Immature natural killer cell (primary cell): Measurements from ENCODE around the gene IL1A. TPM values are rescaled to one million over a fixed set of nuclear protein-coding genes. Genes with fewer than 3 reads are reported as not detected.

Experiments used
- DNase-seq, 3 donors: peaks; one replicate each; pipeline ENCODE4 v3.0.0; 2022; ENCODE audit warnings: mixed read lengths in 1 of 3
- H3K27ac Mint-ChIP-seq, 6 donors: one replicate each; pipeline ENCODE4 v1.8.0; 2020; ENCODE audit warnings: mixed read lengths in 6 of 6, mild to moderate bottlenecking in 5 of 6, inconsistent platforms in 4 of 6, moderate library complexity in 3 of 6
- H3K27me3 Mint-ChIP-seq, 3 donors: one replicate each; pipeline ENCODE4 v1.8.0; 2020 to 2021; ENCODE audit warnings: low read depth in 3 of 3, mild to moderate bottlenecking in 3 of 3, mixed read lengths in 3 of 3, moderate library complexity in 3 of 3, inconsistent platforms in 1 of 3
- H3K36me3 Mint-ChIP-seq, 3 donors: one replicate each; pipeline ENCODE4 v1.8.0; 2020; ENCODE audit warnings: mixed read lengths in 3 of 3, inconsistent platforms in 2 of 3, mild to moderate bottlenecking in 2 of 3
- H3K4me1 Mint-ChIP-seq, 2 donors: one replicate each; pipeline ENCODE4 v1.8.0; 2020; ENCODE audit warnings: inconsistent platforms in 2 of 2, mild to moderate bottlenecking in 2 of 2, mixed read lengths in 2 of 2, moderate library complexity in 1 of 2
- H3K4me3 Mint-ChIP-seq, 5 donors: one replicate each; pipeline ENCODE4 v1.8.0; 2020; ENCODE audit warnings: mild to moderate bottlenecking in 5 of 5, mixed read lengths in 5 of 5, inconsistent platforms in 3 of 5, moderate library complexity in 3 of 5
- H3K9me3 Mint-ChIP-seq, 6 donors: one replicate each; pipeline ENCODE4 v1.8.0; 2020; ENCODE audit warnings: mild to moderate bottlenecking in 6 of 6, mixed read lengths in 6 of 6, inconsistent platforms in 4 of 6, moderate library complexity in 3 of 6
- polyA plus RNA-seq, 3 donors: library from polyadenylated mRNA; unstranded; fragments of 300-500 nt; fragmentation: Illumina TruSeq; gene quantifications; one replicate each; pipeline ENCODE4 v1.2.3, GENCODE V29; 2021

Gene IL1A
- polyA plus RNA-seq, 3 donors from 2014 or later: not detected

- Mint-ChIP-seq H3K4me3 (no peak overlapping the region), H3K4me1 (peaks cover 14 to 21% of the 10 kb centered on the region in 2 donors), H3K9me3 (no peaks in the 10 kb centered on the region), H3K27me3 (peaks cover 0 to 1% (median 0%) of the 10 kb centered on the region in 3 donors), H3K27ac (peak overlapping the region in 5 of 6 donors; percentile 28 to 57 (median 42)), H3K36me3 (peaks cover 0 to 4% (median 0%) of the 10 kb centered on the region in 3 donors)
- DNase-seq: no peak
Observed at GRCh38 chr2:112793449-112793978, 9.2 kb upstream of the IL1A start.

- H3K36me3 Mint-ChIP-seq: peaks cover 0 to under 1% (median 0%) of the 10 kb centered on the region in 3 donors
- no peak overlapping the region for H3K27ac Mint-ChIP-seq
- H3K9me3 Mint-ChIP-seq: no peaks in the 10 kb centered on the region
- H3K4me3 Mint-ChIP-seq: no peak overlapping the region
- DNase-seq: no peak
- peaks cover 0 to 1% (median 0%) of the 10 kb centered on the region in 3 donors for H3K27me3 Mint-ChIP-seq
- peaks cover 14 to 21% of the 10 kb centered on the region in 2 donors for H3K4me1 Mint-ChIP-seq
Observed at GRCh38 chr2:112792419-112792818, 8.1 kb upstream of the IL1A start.

- Mint-ChIP-seq H3K9me3 (no peaks in the 10 kb centered on the region), H3K27ac (no peak overlapping the region)
- no peak for DNase-seq
Observed at GRCh38 chr2:112791693-112792230, 7.5 kb upstream of the IL1A start.

GRCh38 chr2:112791019-112791418 is 6.7 kb upstream of the IL1A start:
- Mint-ChIP-seq H3K36me3 (no peaks in the 10 kb centered on the region), H3K27ac (no peak overlapping the region)

More at GRCh38 chr2:112791693-112792230, 7.5 kb upstream of the IL1A start:
- Mint-ChIP-seq H3K4me1 (peaks cover 14 to 21% of the 10 kb centered on the region in 2 donors), H3K27me3 (peaks cover 0 to 1% (median 0%) of the 10 kb centered on the region in 3 donors), H3K4me3 (no peak overlapping the region), H3K36me3 (no peaks in the 10 kb centered on the region)

GRCh38 chr2:112790305-112790704 is 6.0 kb upstream of the IL1A start:
- H3K27me3 Mint-ChIP-seq: peaks cover 0 to 3% (median 1%) of the 10 kb centered on the region in 3 donors
- H3K4me1 Mint-ChIP-seq: peaks cover 14 to 19% of the 10 kb centered on the region in 2 donors
- no peak overlapping the region for H3K4me3 Mint-ChIP-seq
- DNase-seq: no peak
- H3K9me3 Mint-ChIP-seq: no peaks in the 10 kb centered on the region
- no peak overlapping the region for H3K27ac Mint-ChIP-seq
- H3K36me3 Mint-ChIP-seq: no peaks in the 10 kb centered on the region

More at GRCh38 chr2:112791019-112791418, 6.7 kb upstream of the IL1A start:
- peaks cover 0 to 1% (median 0%) of the 10 kb centered on the region in 3 donors for H3K27me3 Mint-ChIP-seq
- DNase-seq: no peak
- H3K4me3 Mint-ChIP-seq: no peak overlapping the region
- H3K4me1 Mint-ChIP-seq: peaks cover 14 to 21% of the 10 kb centered on the region in 2 donors
- H3K9me3 Mint-ChIP-seq: no peaks in the 10 kb centered on the region

GRCh38 chr2:112789186-112789585 is 4.9 kb upstream of the IL1A start:
- Mint-ChIP-seq H3K4me1 (peaks cover 10 to 12% of the 10 kb centered on the region in 2 donors), H3K27ac (no peak overlapping the region)
- DNase-seq: no peak

GRCh38 chr2:112788653-112789052 is 4.4 kb upstream of the IL1A start:
- Mint-ChIP-seq H3K4me3 (no peak overlapping the region), H3K27ac (no peak overlapping the region), H3K4me1 (peaks cover 5 to 8% of the 10 kb centered on the region in 2 donors)

More at GRCh38 chr2:112789186-112789585, 4.9 kb upstream of the IL1A start:
- H3K9me3 Mint-ChIP-seq: no peaks in the 10 kb centered on the region
- no peaks in the 10 kb centered on the region for H3K36me3 Mint-ChIP-seq
- peaks cover 0 to 4% (median 1%) of the 10 kb centered on the region in 3 donors for H3K27me3 Mint-ChIP-seq
- H3K4me3 Mint-ChIP-seq: no peak overlapping the region

GRCh38 chr2:112787729-112788393 is 3.6 kb upstream of the IL1A start:
- Mint-ChIP-seq H3K36me3 (no peaks in the 10 kb centered on the region), H3K27me3 (peaks cover 0 to 4% (median 3%) of the 10 kb centered on the region in 3 donors), H3K27ac (no peak overlapping the region), H3K9me3 (no peaks in the 10 kb centered on the region), H3K4me3 (no peak overlapping the region), H3K4me1 (peaks cover 0 to under 1% of the 10 kb centered on the region in 2 donors)
- DNase-seq: no peak

More at GRCh38 chr2:112788653-112789052, 4.4 kb upstream of the IL1A start:
- Mint-ChIP-seq H3K36me3 (no peaks in the 10 kb centered on the region), H3K27me3 (peaks cover 1 to 4% (median 3%) of the 10 kb centered on the region in 3 donors), H3K9me3 (no peaks in the 10 kb centered on the region)
- no peak for DNase-seq

GRCh38 chr2:112787294-112787693 is 3.0 kb upstream of the IL1A start:
- DNase-seq: no peak

GRCh38 chr2:112783187-112783714 is 1.0 kb downstream of the IL1A start:
- Mint-ChIP-seq H3K36me3 (no peaks in the 10 kb centered on the region), H3K27ac (peak overlapping the region in 1 of 6 donors; percentile 8), H3K4me3 (no peak overlapping the region), H3K4me1 (peaks cover 2 to 8% of the 10 kb centered on the region in 2 donors), H3K9me3 (no peaks in the 10 kb centered on the region), H3K27me3 (peaks cover 0 to 4% (median 3%) of the 10 kb centered on the region in 3 donors)
- DNase-seq: no peak

More at GRCh38 chr2:112787294-112787693, 3.0 kb upstream of the IL1A start:
- Mint-ChIP-seq H3K4me1 (peaks cover under 1 to 2% of the 10 kb centered on the region in 2 donors), H3K27ac (no peak overlapping the region), H3K36me3 (no peaks in the 10 kb centered on the region), H3K9me3 (no peaks in the 10 kb centered on the region), H3K27me3 (peaks cover 0 to 4% (median 3%) of the 10 kb centered on the region in 3 donors), H3K4me3 (no peak overlapping the region)

GRCh38 chr2:112782234-112782799 is 2.0 kb downstream of the IL1A start:
- no peaks in the 10 kb centered on the region for H3K36me3 Mint-ChIP-seq
- H3K9me3 Mint-ChIP-seq: no peaks in the 10 kb centered on the region
- peaks cover 2 to 4% (median 3%) of the 10 kb centered on the region in 3 donors for H3K27me3 Mint-ChIP-seq
- no peak for DNase-seq
- peaks cover 8 to 17% of the 10 kb centered on the region in 2 donors for H3K4me1 Mint-ChIP-seq
- no peak overlapping the region for H3K4me3 Mint-ChIP-seq
- H3K27ac Mint-ChIP-seq: no peak overlapping the region

- H3K4me1 Mint-ChIP-seq: peaks cover 17 to 31% of the 10 kb centered on the region in 2 donors
- peaks cover 2 to 4% (median 3%) of the 10 kb centered on the region in 3 donors for H3K27me3 Mint-ChIP-seq
- no peaks in the 10 kb centered on the region for H3K36me3 Mint-ChIP-seq
- H3K9me3 Mint-ChIP-seq: no peaks in the 10 kb centered on the region
- no peak overlapping the region for H3K27ac Mint-ChIP-seq
- no peak overlapping the region for H3K4me3 Mint-ChIP-seq
- no peak for DNase-seq
Observed at GRCh38 chr2:112779598-112779997, 4.7 kb downstream of the IL1A start.

- H3K4me3 Mint-ChIP-seq: peak overlapping the region in 4 of 5 donors; percentile 49 to 77 (median 64)
Observed at GRCh38 chr2:112777036-112777435, 7.3 kb downstream of the IL1A start.

More at GRCh38 chr2:112777036-112777435, 7.3 kb downstream of the IL1A start:
- Mint-ChIP-seq H3K27ac (peak overlapping the region; percentile 36 to 77 (median 66)), H3K36me3 (no peaks in the 10 kb centered on the region), H3K27me3 (peaks cover 0 to 4% (median 2%) of the 10 kb centered on the region in 3 donors), H3K4me1 (peaks cover 15 to 27% of the 10 kb centered on the region in 2 donors), H3K9me3 (no peaks in the 10 kb centered on the region)
- no peak for DNase-seq
